GM10847 (cell line): ENCODE measurements around the gene ARL13A.

ENCODE experiments used
- POLR2A ChIP-seq: IDR thresholded peaks from 2 replicates; pipeline ENCODE4 v1.6.1; 2011; ENCODE audit not compliant: insufficient read length; ENCODE audit errors: extremely low read depth

The ARL13A gene

GRCh38 chrX:100969408-100969807 lies at the start of gene ARL13A:
ARL13A (plus strand) TSS chrX:100969708; CDS start chrX:100973690, 3,982 bp downstream.
- TF ChIP-seq POLR2A = no peak

DNA sequence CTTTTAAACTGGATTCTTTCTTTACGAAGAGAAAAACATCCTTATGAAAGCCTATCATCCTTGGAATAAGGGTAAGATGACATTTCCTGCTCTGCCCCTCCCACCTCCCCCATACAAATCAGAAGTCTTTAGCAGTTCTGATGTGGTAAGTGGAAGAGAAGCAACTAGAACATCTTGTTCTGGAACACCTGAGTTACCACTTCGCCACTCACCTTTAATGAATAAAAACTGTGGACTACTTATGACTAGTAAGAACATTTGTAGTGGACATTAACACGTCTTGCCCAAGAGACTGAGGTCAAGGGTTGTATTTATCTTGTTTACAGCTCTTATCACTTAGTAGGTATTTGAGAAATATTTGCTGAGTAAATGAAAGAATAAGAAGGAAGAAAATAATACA lies 45.1 kb upstream of the ARL13A start:
- TF ChIP-seq POLR2A = no peak

- TF ChIP-seq POLR2A = no peak
Measured at GRCh38 chrX:100926453-100926852, 43.1 kb upstream of the ARL13A start.

GRCh38 chrX:100928660-100929613 lies 40.6 kb upstream of the ARL13A start, which contains the start of gene XKRX:
XKRX (minus strand) TSS chrX:100928917; CDS start chrX:100928304, 613 bp downstream.
- TF ChIP-seq POLR2A = no peak

- TF ChIP-seq POLR2A = no peak
Measured at GRCh38 chrX:100931218-100931924, 38.1 kb upstream of the ARL13A start.

DNA sequence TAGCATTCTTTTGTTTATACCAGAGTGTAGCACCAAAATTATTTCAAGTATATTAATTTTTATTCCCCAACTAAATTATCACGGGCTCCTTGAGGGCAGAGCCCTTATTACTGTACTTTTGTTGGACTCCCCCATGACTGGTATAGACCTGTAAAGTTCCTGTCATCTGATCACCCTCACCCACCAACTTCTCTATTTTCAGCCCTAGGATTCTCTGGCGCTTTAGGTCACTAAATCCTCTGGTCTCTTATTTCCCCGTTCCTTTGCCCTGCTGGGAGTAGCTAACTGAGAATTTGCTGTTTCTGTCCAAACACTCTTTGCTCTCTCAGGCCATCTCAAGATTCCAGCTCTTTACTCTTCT lies 37.6 kb upstream of the ARL13A start:
- no peak for TF ChIP-seq POLR2A

GRCh38 chrX:100935767-100936166 lies 33.7 kb upstream of the ARL13A start:
- TF ChIP-seq POLR2A = no peak

- TF ChIP-seq POLR2A = no peak
Measured at GRCh38 chrX:100939333-100939732, 30.2 kb upstream of the ARL13A start.

DNA sequence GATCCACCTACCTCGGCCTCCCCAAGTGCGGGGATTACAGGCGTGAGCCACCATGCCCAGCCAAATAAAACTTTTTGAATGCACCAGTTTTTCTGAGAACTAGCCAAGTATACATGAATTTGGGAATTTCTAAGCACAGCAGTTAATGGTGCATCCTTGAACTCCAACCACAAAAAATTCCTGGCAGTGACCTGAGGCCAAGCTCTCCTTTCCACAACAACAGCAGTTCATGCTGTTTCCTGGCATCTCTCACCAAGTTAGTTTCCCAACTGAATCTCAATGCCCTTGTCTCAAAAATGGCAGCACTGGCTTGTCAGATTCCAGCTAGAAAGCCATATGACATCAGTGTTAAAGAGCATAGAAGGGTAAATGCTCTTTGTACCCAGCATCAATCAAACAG lies 24.9 kb upstream of the ARL13A start:
- no peak for TF ChIP-seq POLR2A

DNA sequence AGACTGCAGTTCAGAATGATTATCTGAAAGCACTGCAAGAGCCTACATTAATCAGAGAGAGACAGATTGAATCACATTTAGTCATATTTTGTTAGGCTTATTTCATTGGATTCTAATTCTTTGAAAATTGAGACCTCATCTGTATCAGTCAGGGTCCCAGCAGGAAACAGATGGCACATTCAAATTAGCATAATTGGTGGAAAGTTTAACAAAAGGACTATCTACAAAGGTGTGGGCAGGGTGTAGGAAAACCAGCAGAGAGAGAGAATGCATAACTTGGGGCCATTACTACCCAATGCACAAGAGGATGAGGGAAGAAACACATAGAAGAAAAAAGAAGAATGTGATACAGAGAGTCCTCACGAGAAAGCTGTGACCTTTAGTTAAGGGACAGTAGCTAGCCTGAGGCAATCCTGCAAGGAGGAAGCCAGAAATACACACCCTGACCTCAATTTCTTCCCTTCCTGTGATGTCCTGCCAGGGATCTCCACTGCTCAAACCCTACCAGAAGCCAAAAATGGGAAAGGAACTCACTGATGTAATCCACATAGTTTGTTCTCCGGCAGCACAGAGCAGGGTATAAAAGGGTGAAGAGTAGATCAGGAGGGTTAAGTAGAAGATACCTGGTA lies 23.1 kb upstream of the ARL13A start:
- no peak for TF ChIP-seq POLR2A

DNA sequence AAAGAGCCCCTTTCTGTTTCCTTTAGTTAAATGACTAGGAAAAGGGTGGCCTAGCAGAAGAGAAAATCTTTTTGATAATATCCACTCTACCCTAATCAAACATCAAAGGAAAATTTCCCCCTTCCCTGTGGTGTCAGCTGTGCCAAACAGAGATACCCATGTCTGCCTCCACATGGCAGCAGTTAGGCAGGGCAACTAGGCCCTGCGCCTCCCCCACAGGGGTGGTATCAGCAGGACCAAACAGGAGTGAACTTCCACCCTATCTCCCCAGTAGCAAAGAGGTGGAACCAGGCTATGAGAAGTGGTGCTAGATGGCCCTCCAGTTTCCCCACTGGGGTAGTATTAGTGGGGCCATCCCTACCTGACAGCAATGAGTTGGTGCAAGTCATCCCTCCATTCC lies 21.0 kb upstream of the ARL13A start:
- TF ChIP-seq POLR2A = no peak

DNA sequence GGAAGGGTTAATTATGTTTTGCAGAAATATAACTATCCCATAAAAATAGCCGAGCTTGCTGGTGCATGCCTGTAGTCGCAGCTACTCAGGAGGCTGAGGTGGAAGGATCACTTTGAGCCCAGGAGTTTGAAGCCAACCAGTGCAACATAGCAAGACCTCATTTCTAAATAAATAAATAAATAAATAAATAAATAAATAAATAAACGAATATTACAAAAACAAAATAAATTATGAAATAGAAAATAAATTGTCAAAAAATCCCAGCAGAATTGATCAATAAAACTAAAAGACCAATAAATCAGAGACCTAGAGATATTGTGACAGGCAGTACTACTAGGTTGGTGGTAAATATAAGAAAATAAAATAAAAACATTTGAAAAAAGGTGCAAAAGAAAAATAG lies 6.7 kb upstream of the ARL13A start:
- TF ChIP-seq POLR2A = no peak

- TF ChIP-seq POLR2A = no peak
Measured at GRCh38 chrX:100964362-100964761, 5.1 kb upstream of the ARL13A start.

DNA sequence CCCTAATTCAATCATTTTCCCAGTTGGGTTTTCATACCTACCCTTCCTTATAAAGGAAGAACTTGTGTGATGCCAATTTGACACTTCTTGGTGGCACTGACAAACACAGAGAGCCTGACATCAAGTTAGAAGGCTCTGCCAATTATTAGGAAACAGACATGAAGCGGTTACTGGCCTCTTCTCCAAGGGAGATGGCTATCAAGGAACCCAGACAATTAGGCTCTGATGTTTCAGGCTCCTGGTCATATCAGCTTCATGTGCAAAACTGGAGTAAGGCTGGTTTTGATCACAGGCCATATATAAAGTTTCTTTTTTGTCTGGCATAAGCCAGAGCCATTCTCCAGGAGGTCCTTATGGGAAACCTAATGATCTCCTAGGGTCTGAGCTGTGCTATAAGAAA lies 428 bp downstream of the ARL13A start:
- no peak for TF ChIP-seq POLR2A

DNA sequence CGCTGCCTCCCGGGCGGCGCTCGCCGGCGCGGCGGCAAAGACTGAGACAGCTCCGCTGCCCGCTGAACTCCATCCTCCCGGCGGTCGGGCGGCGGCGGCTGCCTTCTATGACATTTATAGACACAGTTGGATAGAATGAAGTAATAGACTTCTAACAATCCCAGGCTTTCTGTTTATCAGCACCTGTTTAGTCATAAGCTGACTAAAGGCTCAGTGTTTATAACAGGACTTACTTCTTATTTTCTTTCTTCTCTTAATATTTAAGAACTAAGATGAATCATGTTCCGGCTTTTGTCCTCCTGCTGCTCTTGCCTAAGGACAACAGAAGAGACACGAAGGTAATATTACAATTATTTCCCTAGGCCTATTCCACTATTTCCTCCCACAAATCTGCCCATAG lies 3.9 kb downstream of the ARL13A start:
- no peak for TF ChIP-seq POLR2A

- TF ChIP-seq POLR2A = no peak
Measured at GRCh38 chrX:100975212-100975611, 5.7 kb downstream of the ARL13A start.
